ENCODE results near the gene PIGM.

DNA sequence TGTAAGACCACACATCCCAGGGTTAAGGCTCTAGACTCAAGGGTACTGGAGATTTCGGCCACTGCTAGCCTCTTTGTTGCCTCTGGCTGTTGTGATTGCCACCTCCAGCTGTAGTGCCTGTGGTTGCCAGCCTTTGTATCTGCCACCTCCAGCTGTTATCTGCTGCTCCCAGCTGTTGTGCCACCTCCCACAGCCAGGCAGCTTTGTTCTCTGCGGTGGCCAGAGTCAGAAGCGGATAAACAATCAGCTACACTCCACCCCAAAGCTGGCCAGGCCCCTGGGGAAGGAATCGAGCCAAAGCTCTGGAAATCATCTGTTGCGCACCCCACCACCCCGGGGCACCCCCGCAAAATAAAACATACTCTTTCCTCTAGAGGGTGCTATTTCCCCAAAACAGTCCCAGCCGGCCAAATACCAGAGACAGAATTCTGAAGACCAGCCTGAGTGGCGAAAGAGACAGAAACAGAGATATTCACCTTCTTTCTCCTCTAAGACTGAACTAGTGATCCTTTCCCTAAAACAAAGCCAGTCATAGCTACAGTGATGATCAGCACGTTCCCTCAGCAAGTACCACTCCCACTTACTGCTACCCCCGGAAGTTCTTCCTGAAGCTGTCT is 14.8 kb upstream of the PIGM start:
- TF ChIP-seq, protein P1, sequence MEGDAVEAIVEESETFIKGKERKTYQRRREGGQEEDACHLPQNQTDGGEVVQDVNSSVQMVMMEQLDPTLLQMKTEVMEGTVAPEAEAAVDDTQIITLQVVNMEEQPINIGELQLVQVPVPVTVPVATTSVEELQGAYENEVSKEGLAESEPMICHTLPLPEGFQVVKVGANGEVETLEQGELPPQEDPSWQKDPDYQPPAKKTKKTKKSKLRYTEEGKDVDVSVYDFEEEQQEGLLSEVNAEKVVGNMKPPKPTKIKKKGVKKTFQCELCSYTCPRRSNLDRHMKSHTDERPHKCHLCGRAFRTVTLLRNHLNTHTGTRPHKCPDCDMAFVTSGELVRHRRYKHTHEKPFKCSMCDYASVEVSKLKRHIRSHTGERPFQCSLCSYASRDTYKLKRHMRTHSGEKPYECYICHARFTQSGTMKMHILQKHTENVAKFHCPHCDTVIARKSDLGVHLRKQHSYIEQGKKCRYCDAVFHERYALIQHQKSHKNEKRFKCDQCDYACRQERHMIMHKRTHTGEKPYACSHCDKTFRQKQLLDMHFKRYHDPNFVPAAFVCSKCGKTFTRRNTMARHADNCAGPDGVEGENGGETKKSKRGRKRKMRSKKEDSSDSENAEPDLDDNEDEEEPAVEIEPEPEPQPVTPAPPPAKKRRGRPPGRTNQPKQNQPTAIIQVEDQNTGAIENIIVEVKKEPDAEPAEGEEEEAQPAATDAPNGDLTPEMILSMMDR (IDR thresholded peaks at IDR 0.05), result peak; percentile 57; the same call in 1 of the 2 replicates
- no peak for TF ChIP-seq SMAD3 (CRISPR knock-in tag; IDR thresholded peaks at IDR 0.05; ENCODE audit: borderline replicate concordance)
- TF ChIP-seq GTF2I (CRISPR knock-in tag; conservative IDR thresholded peaks at IDR 0.05), result no peak
- TF ChIP-seq MXD4 (CRISPR knock-in tag; IDR thresholded peaks at IDR 0.05; ENCODE audit: borderline replicate concordance), result no peak
- TF ChIP-seq CREB1 (CRISPR knock-in tag; IDR thresholded peaks at IDR 0.05), result no peak
- TF ChIP-seq SP1 (CRISPR knock-in tag; conservative IDR thresholded peaks at IDR 0.05), result no peak
- TF ChIP-seq, protein P2, sequence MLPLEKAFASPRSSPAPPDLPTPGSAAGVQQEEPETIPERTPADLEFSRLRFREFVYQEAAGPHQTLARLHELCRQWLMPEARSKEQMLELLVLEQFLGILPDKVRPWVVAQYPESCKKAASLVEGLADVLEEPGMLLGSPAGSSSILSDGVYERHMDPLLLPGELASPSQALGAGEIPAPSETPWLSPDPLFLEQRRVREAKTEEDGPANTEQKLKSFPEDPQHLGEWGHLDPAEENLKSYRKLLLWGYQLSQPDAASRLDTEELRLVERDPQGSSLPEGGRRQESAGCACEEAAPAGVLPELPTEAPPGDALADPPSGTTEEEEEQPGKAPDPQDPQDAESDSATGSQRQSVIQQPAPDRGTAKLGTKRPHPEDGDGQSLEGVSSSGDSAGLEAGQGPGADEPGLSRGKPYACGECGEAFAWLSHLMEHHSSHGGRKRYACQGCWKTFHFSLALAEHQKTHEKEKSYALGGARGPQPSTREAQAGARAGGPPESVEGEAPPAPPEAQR (CRISPR knock-in tag; IDR thresholded peaks at IDR 0.05), result no peak
- TF ChIP-seq, protein P3, sequence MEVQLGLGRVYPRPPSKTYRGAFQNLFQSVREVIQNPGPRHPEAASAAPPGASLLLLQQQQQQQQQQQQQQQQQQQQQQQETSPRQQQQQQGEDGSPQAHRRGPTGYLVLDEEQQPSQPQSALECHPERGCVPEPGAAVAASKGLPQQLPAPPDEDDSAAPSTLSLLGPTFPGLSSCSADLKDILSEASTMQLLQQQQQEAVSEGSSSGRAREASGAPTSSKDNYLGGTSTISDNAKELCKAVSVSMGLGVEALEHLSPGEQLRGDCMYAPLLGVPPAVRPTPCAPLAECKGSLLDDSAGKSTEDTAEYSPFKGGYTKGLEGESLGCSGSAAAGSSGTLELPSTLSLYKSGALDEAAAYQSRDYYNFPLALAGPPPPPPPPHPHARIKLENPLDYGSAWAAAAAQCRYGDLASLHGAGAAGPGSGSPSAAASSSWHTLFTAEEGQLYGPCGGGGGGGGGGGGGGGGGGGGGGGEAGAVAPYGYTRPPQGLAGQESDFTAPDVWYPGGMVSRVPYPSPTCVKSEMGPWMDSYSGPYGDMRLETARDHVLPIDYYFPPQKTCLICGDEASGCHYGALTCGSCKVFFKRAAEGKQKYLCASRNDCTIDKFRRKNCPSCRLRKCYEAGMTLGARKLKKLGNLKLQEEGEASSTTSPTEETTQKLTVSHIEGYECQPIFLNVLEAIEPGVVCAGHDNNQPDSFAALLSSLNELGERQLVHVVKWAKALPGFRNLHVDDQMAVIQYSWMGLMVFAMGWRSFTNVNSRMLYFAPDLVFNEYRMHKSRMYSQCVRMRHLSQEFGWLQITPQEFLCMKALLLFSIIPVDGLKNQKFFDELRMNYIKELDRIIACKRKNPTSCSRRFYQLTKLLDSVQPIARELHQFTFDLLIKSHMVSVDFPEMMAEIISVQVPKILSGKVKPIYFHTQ (CRISPR knock-in tag; IDR thresholded peaks at IDR 0.05), result no peak
- no peak for TF ChIP-seq ZNF138 (CRISPR knock-in tag; conservative IDR thresholded peaks at IDR 0.05)
- no peak for TF ChIP-seq NFE2L1 (CRISPR knock-in tag; IDR thresholded peaks at IDR 0.05)
- no peak for TF ChIP-seq JUN (CRISPR knock-in tag; IDR thresholded peaks at IDR 0.05)
- no peak for TF ChIP-seq ZNF232 (CRISPR knock-in tag; IDR thresholded peaks at IDR 0.05)
